ENCODE measurements around the gene INHBC.
A peak's percentile ranks its signal among the peaks of the same experiment; 100 is the strongest.

- TF ChIP-seq SIN3A (IDR thresholded peaks at IDR 0.05; ENCODE audit: borderline replicate concordance, insufficient read depth, low read length) (no peak), REST (IDR thresholded peaks at IDR 0.05; ENCODE audit: insufficient read depth in 1 of 2, low read depth in 2 of 2, low read length in 2 of 2) (0 out of 4 replicates have a peak, but pooled peaks of 1 of the 2 experiments have one; percentile 24), POLR2AphosphoS5 (IDR thresholded peaks at IDR 0.05; ENCODE audit: low read depth, low read length) (peak; percentile 96), TAF1 (IDR thresholded peaks at IDR 0.05; ENCODE audit: borderline replicate concordance, insufficient read depth, low read length) (peak; percentile 86; the same call in 1 of the 2 replicates)
These were observed 3.5 kb upstream of the INHBC start, which contains the start of gene R3HDM2 for GRCh38 chr12:57430931-57431566.
